Neural cell (in vitro differentiated cells): ENCODE measurements around the gene RAC3. TPM values are rescaled to one million over a fixed set of nuclear protein-coding genes. Genes with fewer than 3 reads are reported as not detected.
"Not testable (repeated sequence)": the region's sequence is repeated elsewhere in the genome, so short reads cannot be mapped to it uniquely, and the experiment has no call there.

Experiments used
- H2AFZ ChIP-seq: fragments of 200-600, 300-800 bp; sonication (generic), shearing (Covaris generic); 2 replicates; pipeline ENCODE4 v1.6.0; 2014; ENCODE audit warnings: low read depth, mild to moderate bottlenecking, antibody characterized with exemption, low read length, moderate library complexity
- H3F3A ChIP-seq: fragments of 200-600 bp; shearing (Covaris generic); 2 replicates; pipeline ENCODE4 v1.6.1; 2016; ENCODE audit warnings: mild to moderate bottlenecking, moderate library complexity, mixed read lengths, antibody characterized with exemption, low read length; ENCODE audit not compliant: insufficient read depth, poor library complexity, severe bottlenecking
- H3K27ac ChIP-seq: fragments of 200-600, 300-800 bp; sonication (generic), shearing (Covaris generic); 2 replicates; pipeline ENCODE4 v1.5.1; 2014; ENCODE audit warnings: mild to moderate bottlenecking, low read length, moderate library complexity
- H3K27me3 ChIP-seq: fragments of 300-800, 200-600 bp; sonication (generic), shearing (Covaris generic); 2 replicates; pipeline ENCODE4 v1.6.0; 2014; ENCODE audit warnings: mild to moderate bottlenecking, low read depth, low read length, moderate library complexity; ENCODE audit not compliant: insufficient read depth
- H3K36me3 ChIP-seq: fragments of 300-800, 200-600 bp; sonication (generic), shearing (Covaris generic); 2 replicates; pipeline ENCODE4 v1.5.1; 2014; ENCODE audit warnings: mild to moderate bottlenecking, antibody characterized with exemption, low read length, moderate library complexity; ENCODE audit not compliant: insufficient read depth
- H3K4me2 ChIP-seq: fragments of 300-800, 200-600 bp; sonication (generic), shearing (Covaris generic); 2 replicates; pipeline ENCODE4 v1.6.0; 2014; ENCODE audit warnings: mild to moderate bottlenecking, low read length
- H3K4me3 ChIP-seq: fragments of 300-800, 200-600 bp; sonication (generic), shearing (Covaris generic); 2 replicates; pipeline ENCODE4 v1.5.1; 2014; ENCODE audit warnings: mild to moderate bottlenecking, low read length, moderate library complexity
- H3K79me2 ChIP-seq: fragments of 200-600 bp; shearing (Covaris generic); replicated peaks from 2 replicates; pipeline ENCODE4 v1.6.0; 2014; ENCODE audit warnings: mild to moderate bottlenecking, low read length, moderate library complexity; ENCODE audit not compliant: insufficient read depth
- H3K9ac ChIP-seq: fragments of 300-800, 200-600 bp; sonication (generic), shearing (Covaris generic); 2 replicates; pipeline ENCODE4 v1.6.1; 2016; ENCODE audit warnings: mild to moderate bottlenecking, low read length, mixed read lengths
- H3K9me2 ChIP-seq: fragments of 200-600 bp; shearing (Covaris generic); 2 replicates; pipeline ENCODE4 v1.6.1; 2016; ENCODE audit warnings: mild to moderate bottlenecking, low read length, mixed read lengths; ENCODE audit not compliant: insufficient read depth
- H3K9me3 ChIP-seq: fragments of 200-600, 300-800 bp; sonication (generic), shearing (Covaris generic); 2 replicates; pipeline ENCODE4 v1.6.1; 2016; ENCODE audit warnings: mild to moderate bottlenecking, mixed run types, low read length, moderate library complexity, mixed read lengths
- H4K20me1 ChIP-seq: fragments of 200-600 bp; shearing (Covaris generic); 2 replicates; pipeline ENCODE4 v1.6.1; 2016; ENCODE audit warnings: mild to moderate bottlenecking, mixed run types; ENCODE audit not compliant: insufficient read depth
- EP300 ChIP-seq: fragments of 450-650 bp; conservative IDR thresholded peaks from 2 replicates; pipeline ENCODE4 v1.6.1; 2014; ENCODE audit warnings: antibody characterized with exemption, mild to moderate bottlenecking, moderate library complexity; ENCODE audit not compliant: poor library complexity, severe bottlenecking
- EZH2 ChIP-seq: fragments of 200-600, 300-800 bp; shearing (Covaris generic), sonication (generic); IDR thresholded peaks from 2 replicates; pipeline ENCODE4 v1.6.1; 2014; ENCODE audit warnings: antibody characterized with exemption, low read length, borderline replicate concordance, mild to moderate bottlenecking; ENCODE audit not compliant: insufficient read depth, poor library complexity, severe bottlenecking
- MXI1 ChIP-seq: fragments of 450-650 bp; conservative IDR thresholded peaks from 2 replicates; pipeline ENCODE4 v1.6.1; 2014; ENCODE audit warnings: antibody characterized with exemption, mild to moderate bottlenecking; ENCODE audit not compliant: poor library complexity, severe bottlenecking
- POLR2AphosphoS5 ChIP-seq: IDR thresholded peaks from 2 replicates; pipeline ENCODE4 v1.6.1; 2012
- RAD21 ChIP-seq: fragments of 450-650 bp; conservative IDR thresholded peaks from 2 replicates; pipeline ENCODE4 v1.6.1; 2014; ENCODE audit warnings: antibody characterized with exemption, mild to moderate bottlenecking, moderate library complexity
- REST ChIP-seq: IDR thresholded peaks from 2 replicates; pipeline ENCODE4 v1.6.1; 2012; ENCODE audit warnings: borderline replicate concordance
- SMC3 ChIP-seq: fragments of 450-650 bp; conservative IDR thresholded peaks from 2 replicates; pipeline ENCODE4 v1.6.1; 2014; ENCODE audit warnings: antibody characterized with exemption, mild to moderate bottlenecking, moderate library complexity; ENCODE audit not compliant: poor library complexity
- TAF1 ChIP-seq: IDR thresholded peaks from 2 replicates; pipeline ENCODE4 v1.6.1; 2012; ENCODE audit warnings: low read depth
- polyA plus RNA-seq: library from polyadenylated mRNA; depleted of rRNA; stranded (reverse); fragments of >200 nt; gene quantifications from 2 replicates; pipeline ENCODE4 v1.2.3, GENCODE V29; 2014
- TF ChIP-seq, protein P1 (sequence below): fragments of 450-650 bp; IDR thresholded peaks from 2 replicates; pipeline ENCODE4 v1.5.1; 2014; ENCODE audit warnings: antibody characterized with exemption, mild to moderate bottlenecking, moderate library complexity; ENCODE audit not compliant: poor library complexity, severe bottlenecking

Gene RAC3
- polyA plus RNA-seq, 1 donor from 2014 or later, result 211 TPM

GRCh38 chr17:82037092-82037888 lies 5.8 kb downstream of the RAC3 start, which contains the start of gene DCXR:
Gene DCXR, minus strand, starts transcription at chr17:82037697. Its CDS starts 15 bp downstream, at chr17:82037682.
- H3K27me3 ChIP-seq, result no peaks in the 10 kb centered on the region
- H3K4me3 ChIP-seq, result peak within 1 kb of the TSS; percentile 93
- no peaks in the 10 kb centered on the region for H3K9me2 ChIP-seq
- H3K4me2 ChIP-seq, result peak within 1 kb of the TSS; percentile 65
- H2AFZ ChIP-seq, result peak within 1 kb of the TSS; percentile 76
- H3K36me3 ChIP-seq, result no peaks in the 10 kb centered on the region
- no peaks in the 10 kb centered on the region for H3K79me2 ChIP-seq
- peak within 1 kb of the TSS; percentile 77 for H3K9ac ChIP-seq
- H3K27ac ChIP-seq, result peak within 1 kb of the TSS; percentile 74
- peak; percentile 61 for TF ChIP-seq EP300
- TF ChIP-seq SMC3, result peak; percentile 79
- TF ChIP-seq REST, result peak; percentile 38
- TF ChIP-seq EZH2, result no peak
- TF ChIP-seq POLR2AphosphoS5, result peak; percentile 81
- TF ChIP-seq, protein P1, sequence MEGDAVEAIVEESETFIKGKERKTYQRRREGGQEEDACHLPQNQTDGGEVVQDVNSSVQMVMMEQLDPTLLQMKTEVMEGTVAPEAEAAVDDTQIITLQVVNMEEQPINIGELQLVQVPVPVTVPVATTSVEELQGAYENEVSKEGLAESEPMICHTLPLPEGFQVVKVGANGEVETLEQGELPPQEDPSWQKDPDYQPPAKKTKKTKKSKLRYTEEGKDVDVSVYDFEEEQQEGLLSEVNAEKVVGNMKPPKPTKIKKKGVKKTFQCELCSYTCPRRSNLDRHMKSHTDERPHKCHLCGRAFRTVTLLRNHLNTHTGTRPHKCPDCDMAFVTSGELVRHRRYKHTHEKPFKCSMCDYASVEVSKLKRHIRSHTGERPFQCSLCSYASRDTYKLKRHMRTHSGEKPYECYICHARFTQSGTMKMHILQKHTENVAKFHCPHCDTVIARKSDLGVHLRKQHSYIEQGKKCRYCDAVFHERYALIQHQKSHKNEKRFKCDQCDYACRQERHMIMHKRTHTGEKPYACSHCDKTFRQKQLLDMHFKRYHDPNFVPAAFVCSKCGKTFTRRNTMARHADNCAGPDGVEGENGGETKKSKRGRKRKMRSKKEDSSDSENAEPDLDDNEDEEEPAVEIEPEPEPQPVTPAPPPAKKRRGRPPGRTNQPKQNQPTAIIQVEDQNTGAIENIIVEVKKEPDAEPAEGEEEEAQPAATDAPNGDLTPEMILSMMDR, result peak; percentile 97
- peak; percentile 93 for TF ChIP-seq MXI1
- peak; percentile 62 for TF ChIP-seq RAD21
- TF ChIP-seq TAF1, result no peak
- no peaks in the 10 kb centered on the region for H4K20me1 ChIP-seq
- peaks cover 8% of the 10 kb centered on the region for H3F3A ChIP-seq
- H3K9me3 ChIP-seq, result no peaks in the 10 kb centered on the region

DNA sequence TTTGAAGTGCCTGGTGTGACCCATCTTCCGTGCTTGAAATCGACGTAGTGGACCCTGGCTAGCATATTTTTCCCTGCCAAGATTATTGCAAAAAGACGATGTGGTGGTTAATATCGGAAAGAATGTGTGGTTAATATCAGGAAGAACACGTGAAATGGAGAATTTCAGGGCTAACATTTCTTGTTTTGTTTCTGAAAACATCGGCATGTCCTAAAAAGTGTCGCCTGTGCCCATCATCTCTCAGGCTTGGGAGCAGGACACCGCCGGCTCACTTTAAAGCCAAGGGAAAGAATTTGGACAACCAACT lies 6.4 kb downstream of the RAC3 start:
- Histone ChIP-seq H3K9me3 (no peaks in the 10 kb centered on the region), H3K27me3 (no peaks in the 10 kb centered on the region), H3K36me3 (no peaks in the 10 kb centered on the region), H3K4me3 (peak overlapping the region; percentile 93), H3K9me2 (no peaks in the 10 kb centered on the region), H4K20me1 (no peaks in the 10 kb centered on the region), H3F3A (peaks cover 8% of the 10 kb centered on the region), H3K9ac (no peak overlapping the region), H3K4me2 (no peak overlapping the region), H3K27ac (no peak overlapping the region), H3K79me2 (no peaks in the 10 kb centered on the region), H2AFZ (peak overlapping the region; percentile 76)
- no peak for TF ChIP-seq SMC3
- no peak for TF ChIP-seq RAD21
- TF ChIP-seq EZH2, result no peak
- no peak for TF ChIP-seq MXI1
- TF ChIP-seq TAF1, result no peak
- no peak for TF ChIP-seq EP300
- no peak for TF ChIP-seq REST
- TF ChIP-seq, protein P1, result no peak
- no peak for TF ChIP-seq POLR2AphosphoS5

DNA sequence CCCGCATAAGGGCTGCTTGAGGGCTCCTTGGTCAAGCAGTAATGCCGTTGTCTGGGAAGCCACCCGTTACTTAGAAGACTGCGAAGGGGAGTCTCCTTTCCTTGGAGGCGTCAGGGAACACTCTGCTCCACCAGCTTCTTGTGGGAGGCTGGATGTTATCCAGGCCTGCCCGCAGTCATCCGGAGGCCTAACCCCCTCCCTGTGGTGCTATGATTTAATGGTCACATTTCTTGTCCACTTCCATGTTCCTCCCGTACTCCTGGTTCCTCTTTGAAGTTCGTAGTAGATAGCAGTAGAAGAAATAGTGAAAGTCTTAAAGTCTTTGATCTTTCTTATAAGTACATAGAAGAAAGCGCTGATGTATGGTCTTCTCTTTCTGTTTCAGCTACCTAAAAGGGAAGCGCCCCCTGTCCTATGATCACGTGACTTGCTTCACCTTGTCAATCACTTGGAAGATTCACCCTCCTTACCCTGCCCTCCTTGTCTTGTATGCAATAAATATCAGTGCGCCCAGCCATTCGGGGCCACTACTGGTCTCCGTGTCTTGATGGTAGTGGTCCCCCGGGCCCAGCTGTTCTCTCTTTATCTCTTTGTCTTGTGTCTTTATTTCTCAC lies 7.4 kb downstream of the RAC3 start:
- H3K79me2 ChIP-seq, H3F3A ChIP-seq, H3K9me2 ChIP-seq, H3K36me3 ChIP-seq, H3K27me3 ChIP-seq, H2AFZ ChIP-seq, H3K9ac ChIP-seq, H4K20me1 ChIP-seq, H3K27ac ChIP-seq, H3K4me2 ChIP-seq, H3K4me3 ChIP-seq, H3K9me3 ChIP-seq: not testable (repeated sequence)
